Measurements from ENCODE around the gene NPS. TPM values are rescaled to one million over a fixed set of nuclear protein-coding genes. Genes with fewer than 3 reads are reported as not detected.

NPS gene
- total RNA-seq, 2 experiments from 2014 or later: not detected

DNA sequence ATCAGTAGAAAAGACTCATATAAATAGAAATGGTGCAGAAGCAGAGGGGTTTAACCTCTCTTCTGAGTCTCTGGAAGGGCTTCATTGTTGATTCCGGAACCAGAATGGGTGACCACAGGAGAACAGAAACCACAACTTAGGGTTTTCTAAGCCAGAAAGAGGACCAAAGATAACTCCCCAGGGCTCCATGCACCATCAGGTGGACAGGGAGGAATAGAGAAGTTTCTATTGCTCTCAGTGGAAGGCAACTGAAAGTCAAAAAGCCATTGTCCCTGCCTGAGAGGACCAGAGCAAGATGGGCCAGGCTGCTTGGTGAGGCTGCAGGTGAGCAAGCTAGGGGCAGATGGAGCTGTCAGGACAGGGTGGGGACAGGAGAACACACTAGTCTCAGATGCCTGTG is 14.6 kb upstream of the NPS start:
- no peak overlapping the region for H3K27ac Mint-ChIP-seq
- H3K4me1 Mint-ChIP-seq: no peaks in the 10 kb centered on the region
- ChIA-PET CTCF (no interaction called here), POLR2A (no interaction called here)
- no peak overlapping the region for H3K4me3 Mint-ChIP-seq
- no peak for DNase-seq
- H3K27me3 Mint-ChIP-seq: no peaks in the 10 kb centered on the region
- no peaks in the 10 kb centered on the region for H3K36me3 Mint-ChIP-seq (ENCODE audit: low read depth)
- H3K9me3 Mint-ChIP-seq: no peaks in the 10 kb centered on the region

DNA sequence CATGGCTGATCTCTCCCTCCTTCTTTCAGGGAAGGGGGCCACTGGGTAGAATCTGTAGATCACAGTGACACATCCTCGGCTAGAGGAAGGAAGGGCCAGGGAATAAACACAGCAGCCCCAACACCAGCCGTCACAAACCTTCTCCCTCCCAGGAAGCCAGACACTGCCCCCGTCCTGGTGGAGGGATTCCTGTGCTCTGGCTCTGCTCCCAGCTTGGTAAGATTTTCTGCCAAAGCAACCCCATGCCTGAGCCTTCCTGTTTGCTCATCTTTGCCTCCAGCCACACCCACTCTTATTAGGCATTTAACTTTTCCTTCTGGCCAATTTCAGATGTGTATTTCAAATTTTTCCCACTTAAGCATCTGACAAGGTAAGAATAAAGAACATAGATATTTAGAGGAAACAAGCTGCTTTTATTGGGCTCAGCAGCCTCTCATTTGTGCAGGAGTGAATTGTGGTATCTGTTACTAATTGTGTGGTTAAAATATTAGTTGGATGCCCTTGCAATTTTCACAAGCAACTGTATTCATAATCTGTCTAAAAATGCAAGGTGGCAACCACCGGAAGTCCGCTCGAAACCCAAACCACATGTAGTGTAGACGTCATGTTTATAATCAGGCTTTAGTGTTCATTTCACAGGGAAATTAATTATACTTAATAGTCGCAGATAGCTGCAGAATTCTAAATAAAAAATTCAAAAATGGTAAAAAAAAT is 13.2 kb upstream of the NPS start:
- no peaks in the 10 kb centered on the region for H3K4me1 Mint-ChIP-seq
- DNase-seq: no peak
- ChIA-PET POLR2A (no interaction called here), CTCF (no interaction called here)
- H3K27me3 Mint-ChIP-seq: no peaks in the 10 kb centered on the region
- H3K36me3 Mint-ChIP-seq (ENCODE audit: low read depth): no peaks in the 10 kb centered on the region
- no peak overlapping the region for H3K27ac Mint-ChIP-seq
- no peak overlapping the region for H3K4me3 Mint-ChIP-seq
- no peaks in the 10 kb centered on the region for H3K9me3 Mint-ChIP-seq

DNA sequence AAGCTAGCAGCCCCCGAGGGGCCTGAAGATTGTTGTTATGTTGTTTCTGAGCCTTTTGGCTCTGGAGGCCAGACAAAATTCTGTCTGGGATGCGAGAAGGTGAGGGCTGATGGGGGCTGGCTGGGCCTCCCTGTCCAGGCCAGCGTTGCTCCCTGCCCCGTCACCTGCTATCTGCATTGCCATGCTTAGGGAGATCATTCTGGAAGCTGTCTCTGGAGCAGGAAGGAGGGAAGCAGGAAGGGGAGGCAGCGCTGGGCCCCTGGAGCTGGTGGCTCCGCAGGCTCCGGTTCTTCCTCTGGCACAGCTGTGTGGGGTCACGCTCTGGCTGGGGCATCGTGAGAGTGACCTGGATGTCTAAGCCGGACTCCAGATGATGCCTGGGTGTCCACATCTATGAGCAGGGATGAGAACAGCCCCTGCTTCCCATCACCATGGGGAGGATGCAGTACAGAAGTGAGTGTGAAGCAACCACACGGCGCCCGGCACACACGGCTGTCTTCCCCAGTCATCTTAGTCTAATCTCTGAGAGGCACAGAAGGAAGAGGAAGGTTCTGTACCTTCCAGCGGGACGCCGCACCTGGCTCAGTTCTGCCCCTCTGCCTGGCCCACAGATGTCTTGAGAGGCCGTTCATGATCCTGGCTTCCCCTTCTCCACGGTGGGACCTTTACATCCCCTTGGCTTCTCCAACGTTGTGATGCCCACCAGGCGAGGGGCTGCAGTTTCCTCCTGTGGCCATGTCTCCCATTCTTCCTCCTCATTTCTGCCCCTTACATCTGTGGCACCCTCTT is 11.9 kb upstream of the NPS start:
- CTCF ChIA-PET: no interaction called here
- H3K27ac Mint-ChIP-seq: no peak overlapping the region
- H3K4me3 Mint-ChIP-seq: no peak overlapping the region
- H3K27me3 Mint-ChIP-seq: no peaks in the 10 kb centered on the region
- DNase-seq: no peak
- no peaks in the 10 kb centered on the region for H3K36me3 Mint-ChIP-seq (ENCODE audit: low read depth)
- POLR2A ChIA-PET: no interaction called here
- H3K4me1 Mint-ChIP-seq: no peaks in the 10 kb centered on the region
- H3K9me3 Mint-ChIP-seq: no peaks in the 10 kb centered on the region

DNA sequence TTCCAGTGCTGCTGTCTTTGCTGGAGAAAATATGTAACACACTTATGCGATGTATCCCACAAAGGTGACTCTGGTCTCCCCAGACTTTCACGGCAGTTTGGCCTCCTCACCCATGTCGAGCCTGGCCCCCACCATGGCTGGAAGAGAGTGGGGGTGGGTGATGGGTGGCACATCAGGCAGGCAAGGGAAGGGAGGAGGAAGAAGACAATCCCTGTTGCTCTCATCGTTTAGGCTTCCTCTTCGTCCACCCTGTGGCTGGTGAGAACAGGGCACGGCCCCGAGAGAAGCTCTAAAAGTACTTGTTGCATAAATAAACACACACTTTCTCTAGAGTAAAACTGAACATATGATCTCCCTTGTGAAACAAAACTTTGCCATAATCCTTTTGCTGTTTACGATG is 11.2 kb upstream of the NPS start:
- no peak for DNase-seq
- Mint-ChIP-seq H3K36me3 (ENCODE audit: low read depth) (no peaks in the 10 kb centered on the region), H3K9me3 (no peaks in the 10 kb centered on the region), H3K4me3 (no peak overlapping the region), H3K4me1 (no peaks in the 10 kb centered on the region), H3K27ac (no peak overlapping the region), H3K27me3 (no peaks in the 10 kb centered on the region)
- CTCF ChIA-PET: no interaction called here
- POLR2A ChIA-PET: no interaction called here

DNA sequence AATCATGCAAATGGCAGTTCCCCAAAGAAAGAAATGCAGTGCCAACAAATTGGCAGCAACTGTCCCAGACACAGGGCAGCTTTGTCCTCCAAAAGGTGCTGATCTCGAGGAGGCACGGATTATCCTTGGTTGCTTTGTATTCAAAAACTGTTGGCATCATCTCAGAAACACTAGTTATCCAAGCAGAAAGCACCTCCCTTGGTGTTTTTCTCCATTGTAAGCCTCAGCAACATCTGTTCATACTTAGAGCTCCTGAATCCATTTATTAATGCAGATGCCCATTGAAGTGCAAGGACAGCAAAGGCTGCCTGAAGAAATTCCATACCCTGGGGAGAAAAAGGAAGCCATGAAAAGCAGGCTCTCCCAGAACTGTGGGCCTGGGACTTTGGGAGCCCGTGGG is 1.1 kb upstream of the NPS start:
- H3K9me3 Mint-ChIP-seq: peaks cover 5% of the 10 kb centered on the region
- no peaks in the 10 kb centered on the region for H3K4me1 Mint-ChIP-seq
- CTCF ChIA-PET: no interaction called here
- no peaks in the 10 kb centered on the region for H3K36me3 Mint-ChIP-seq (ENCODE audit: low read depth)
- no peak for DNase-seq
- no peak overlapping the region for H3K27ac Mint-ChIP-seq
- no peak overlapping the region for H3K4me3 Mint-ChIP-seq
- H3K27me3 Mint-ChIP-seq: no peaks in the 10 kb centered on the region
- POLR2A ChIA-PET: no interaction called here

DNA sequence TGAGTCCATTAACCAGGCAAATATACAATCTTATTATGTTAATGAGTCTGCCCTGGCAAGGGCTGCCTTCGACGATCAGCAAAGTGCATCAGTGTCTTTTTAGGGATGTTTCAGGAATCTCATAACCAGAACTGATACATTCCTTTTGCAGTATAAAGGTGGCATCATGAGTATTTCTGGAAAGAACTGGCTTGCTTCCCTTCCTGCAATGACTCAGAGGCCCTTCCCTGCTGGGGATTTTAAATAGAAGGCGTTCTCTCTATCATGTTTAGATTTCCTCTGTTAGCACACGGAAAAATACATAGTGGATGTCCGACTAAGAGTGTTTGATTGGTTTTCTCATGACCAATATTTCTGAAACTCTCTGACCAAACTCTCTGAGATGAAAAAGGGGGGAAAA is 1.8 kb downstream of the NPS start:
- DNase-seq: no peak
- Mint-ChIP-seq H3K4me3 (no peak overlapping the region), H3K4me1 (no peaks in the 10 kb centered on the region), H3K27me3 (no peaks in the 10 kb centered on the region), H3K27ac (no peak overlapping the region), H3K36me3 (ENCODE audit: low read depth) (no peaks in the 10 kb centered on the region), H3K9me3 (peaks cover 5% of the 10 kb centered on the region)
- ChIA-PET CTCF (no interaction called here), POLR2A (no interaction called here)

DNA sequence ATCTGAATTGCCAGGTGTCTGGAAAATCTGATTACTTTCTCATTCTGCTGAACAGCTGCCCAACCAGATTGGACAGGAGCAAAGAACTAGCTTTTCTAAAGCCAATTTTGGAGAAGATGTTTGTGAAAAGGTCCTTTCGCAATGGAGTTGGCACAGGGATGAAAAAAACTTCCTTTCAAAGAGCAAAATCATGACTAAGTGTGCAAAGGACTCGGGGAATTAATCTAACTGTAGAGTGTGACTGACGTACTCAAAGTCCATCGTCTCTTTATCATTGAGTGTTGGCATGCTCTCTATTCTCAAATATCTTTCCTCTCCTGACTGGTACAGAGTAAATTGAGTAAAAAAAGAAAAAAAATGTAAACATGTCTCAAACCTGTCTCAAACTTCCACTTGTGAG is 3.3 kb downstream of the NPS start:
- Mint-ChIP-seq H3K27ac (no peak overlapping the region), H3K36me3 (ENCODE audit: low read depth) (no peaks in the 10 kb centered on the region), H3K9me3 (no peaks in the 10 kb centered on the region), H3K4me1 (no peaks in the 10 kb centered on the region), H3K27me3 (no peaks in the 10 kb centered on the region), H3K4me3 (no peak overlapping the region)
- ChIA-PET POLR2A (no interaction called here), CTCF (no interaction called here)
- DNase-seq: no peak

DNA sequence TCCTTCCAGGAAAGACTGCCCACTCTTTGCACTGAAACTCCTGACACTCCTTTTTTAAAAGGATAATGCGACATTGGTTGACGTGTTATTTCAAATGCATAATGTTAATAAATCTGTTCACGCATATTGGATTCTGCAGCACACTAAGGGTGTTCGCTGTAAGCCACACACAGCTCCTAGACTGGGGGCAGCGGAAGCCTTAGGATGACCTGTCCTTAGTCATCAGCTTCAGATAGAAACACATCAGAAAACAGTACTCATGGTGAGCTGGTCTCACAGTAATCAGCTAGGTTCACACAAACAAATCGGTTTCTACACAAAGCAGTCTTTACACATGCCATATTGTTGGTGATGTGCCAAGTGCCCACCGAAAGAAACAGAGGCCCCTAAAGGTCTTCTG is 4.3 kb downstream of the NPS start:
- H3K27me3 Mint-ChIP-seq: no peaks in the 10 kb centered on the region
- H3K36me3 Mint-ChIP-seq (ENCODE audit: low read depth): no peaks in the 10 kb centered on the region
- ChIA-PET CTCF (no interaction called here), POLR2A (no interaction called here)
- no peak overlapping the region for H3K4me3 Mint-ChIP-seq
- H3K9me3 Mint-ChIP-seq: no peaks in the 10 kb centered on the region
- H3K4me1 Mint-ChIP-seq: no peaks in the 10 kb centered on the region
- DNase-seq: no peak
- H3K27ac Mint-ChIP-seq: no peak overlapping the region

DNA sequence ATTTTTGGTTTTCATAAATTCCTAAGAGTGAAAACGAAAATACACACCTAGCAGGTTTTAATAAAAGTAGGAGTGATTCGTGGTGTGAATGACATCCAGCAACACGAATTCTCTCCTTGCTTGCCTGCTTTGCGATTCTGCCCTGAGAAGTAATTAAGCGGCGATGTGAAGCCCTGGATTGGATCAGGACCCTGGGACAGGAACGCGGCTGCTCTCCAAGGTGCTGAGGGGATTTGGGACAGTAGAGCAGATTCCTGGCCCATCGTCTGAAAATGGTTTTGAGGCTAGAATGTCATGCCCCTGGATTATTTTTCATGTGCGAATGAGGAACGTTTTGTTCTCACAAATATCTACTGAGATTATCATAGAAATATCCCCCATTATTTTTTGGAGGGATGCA is 7.8 kb downstream of the NPS start:
- Mint-ChIP-seq H3K4me3 (no peak overlapping the region), H3K9me3 (peaks cover 8% of the 10 kb centered on the region), H3K27me3 (no peaks in the 10 kb centered on the region), H3K36me3 (ENCODE audit: low read depth) (no peaks in the 10 kb centered on the region), H3K4me1 (no peaks in the 10 kb centered on the region), H3K27ac (no peak overlapping the region)
- CTCF ChIA-PET: no interaction called here
- DNase-seq: no peak
- POLR2A ChIA-PET: no interaction called here

DNA sequence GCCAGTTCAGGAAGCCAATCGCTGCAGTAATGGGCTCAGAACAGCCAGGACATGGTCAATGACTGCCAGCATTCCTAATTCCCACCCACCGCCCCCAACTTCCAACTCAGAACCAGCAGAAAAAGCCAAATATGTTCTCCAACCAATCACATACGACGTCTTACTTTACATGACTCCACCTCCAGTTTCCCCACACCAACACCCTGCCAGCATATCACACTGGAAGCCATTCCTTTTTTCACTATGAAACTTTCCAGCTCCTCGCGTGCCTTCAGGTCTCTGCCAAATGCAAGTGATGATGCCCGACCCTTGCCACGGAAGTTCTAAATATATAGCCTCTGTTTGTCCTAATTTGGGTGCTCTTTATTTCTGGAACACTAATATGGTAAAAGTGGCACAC is 12.5 kb downstream of the NPS start:
- no peak for DNase-seq
- H3K4me3 Mint-ChIP-seq: no peak overlapping the region
- ChIA-PET CTCF (no interaction called here), POLR2A (no interaction called here)
- no peaks in the 10 kb centered on the region for H3K4me1 Mint-ChIP-seq
- no peak overlapping the region for H3K27ac Mint-ChIP-seq
- H3K9me3 Mint-ChIP-seq: peaks cover 8% of the 10 kb centered on the region
- peaks cover 3% of the 10 kb centered on the region for H3K27me3 Mint-ChIP-seq
- H3K36me3 Mint-ChIP-seq (ENCODE audit: low read depth): no peaks in the 10 kb centered on the region

DNA sequence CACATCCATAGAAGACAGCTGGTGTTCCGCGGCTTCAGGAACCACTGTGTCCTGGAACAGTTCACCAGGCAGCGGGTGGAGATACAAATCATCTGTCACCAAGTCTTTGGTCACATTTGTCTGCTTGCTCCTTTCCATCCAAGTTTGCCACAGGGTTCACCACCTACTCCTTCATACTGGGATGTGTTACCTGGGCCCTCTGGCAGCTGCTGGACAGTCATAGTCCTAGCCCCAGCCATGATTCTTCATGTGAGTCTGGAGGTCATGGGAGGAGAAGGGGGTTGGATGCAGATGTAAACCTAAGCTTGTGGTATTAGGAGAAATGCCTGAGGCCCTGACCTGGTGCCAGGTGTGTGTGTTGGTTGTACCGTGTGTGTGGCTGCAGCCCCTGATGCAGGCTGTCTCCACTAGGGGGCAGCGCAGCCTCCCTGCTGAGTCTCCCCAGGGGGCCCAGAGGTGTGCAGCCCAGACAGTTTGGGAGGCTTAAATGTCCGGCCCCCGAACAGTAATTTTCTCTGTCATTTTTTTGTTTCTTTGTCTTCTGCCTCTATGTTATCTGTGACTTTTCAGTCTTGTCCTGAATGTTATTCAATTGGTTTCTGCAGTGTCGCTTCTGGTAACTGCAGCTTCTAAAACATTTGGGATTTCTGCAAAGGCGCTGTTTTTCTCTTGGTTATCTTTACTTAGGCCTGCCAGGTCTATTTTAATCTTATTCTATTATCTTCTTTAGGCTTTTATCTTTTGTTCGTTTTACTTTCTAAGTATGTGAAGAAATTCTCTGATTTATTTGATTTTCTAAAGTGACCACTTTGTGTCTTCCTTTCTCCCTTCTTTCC is 14.8 kb downstream of the NPS start:
- Mint-ChIP-seq H3K4me3 (no peak overlapping the region), H3K4me1 (no peaks in the 10 kb centered on the region), H3K36me3 (ENCODE audit: low read depth) (no peaks in the 10 kb centered on the region), H3K27ac (no peak overlapping the region), H3K9me3 (peaks cover 8% of the 10 kb centered on the region), H3K27me3 (peaks cover 3% of the 10 kb centered on the region)
- peak; percentile 35 for DNase-seq
- CTCF ChIA-PET: no interaction called here
- POLR2A ChIA-PET: no interaction called here

DNA sequence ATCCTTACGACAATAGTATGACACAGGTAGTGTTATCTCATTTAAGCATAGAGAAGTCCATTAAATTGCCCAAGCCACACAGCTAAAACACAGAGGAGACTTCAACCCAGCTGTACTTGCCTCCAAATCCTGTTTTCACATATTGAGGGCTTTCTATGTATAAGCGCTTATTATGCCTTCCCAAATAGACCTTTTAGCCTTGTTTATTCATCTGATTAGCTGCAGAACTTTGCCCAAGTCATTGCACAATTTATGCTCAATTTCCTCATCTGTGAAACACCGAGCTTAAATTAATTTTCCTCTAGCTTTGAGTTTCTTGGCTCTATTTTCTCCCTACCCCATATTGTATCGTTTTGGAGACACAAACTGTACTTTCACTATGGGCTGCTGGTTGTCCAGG is 15.5 kb downstream of the NPS start:
- Mint-ChIP-seq H3K27ac (no peak overlapping the region), H3K36me3 (ENCODE audit: low read depth) (no peaks in the 10 kb centered on the region), H3K27me3 (peaks cover 3% of the 10 kb centered on the region), H3K4me1 (no peaks in the 10 kb centered on the region), H3K4me3 (no peak overlapping the region), H3K9me3 (peaks cover 1% of the 10 kb centered on the region)
- ChIA-PET CTCF (no interaction called here), POLR2A (no interaction called here)
- no peak for DNase-seq

DNA sequence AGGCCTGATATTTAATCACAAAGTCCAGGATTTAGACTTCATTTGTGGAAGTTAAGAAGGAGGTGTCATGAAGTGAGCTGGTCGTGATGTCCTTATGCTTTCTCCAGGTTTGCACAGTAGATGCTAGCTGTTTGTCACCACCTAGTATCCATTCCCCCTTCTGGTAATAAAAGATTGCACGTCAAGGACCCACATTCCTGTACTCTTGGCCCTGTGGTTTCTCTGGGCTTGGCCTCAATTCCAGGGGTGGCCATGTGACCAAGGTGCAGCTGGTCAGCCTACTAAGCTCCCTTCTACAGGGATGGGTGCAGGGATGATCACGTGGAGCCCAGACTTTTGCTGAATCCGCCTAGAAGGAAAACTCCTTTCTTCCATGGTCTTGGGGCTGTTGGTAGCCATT is 16.5 kb downstream of the NPS start:
- H3K4me1 Mint-ChIP-seq: no peaks in the 10 kb centered on the region
- POLR2A ChIA-PET: no interaction called here
- no peak overlapping the region for H3K4me3 Mint-ChIP-seq
- H3K36me3 Mint-ChIP-seq (ENCODE audit: low read depth): no peaks in the 10 kb centered on the region
- no peak for DNase-seq
- peaks cover 3% of the 10 kb centered on the region for H3K27me3 Mint-ChIP-seq
- H3K9me3 Mint-ChIP-seq: no peaks in the 10 kb centered on the region
- CTCF ChIA-PET: no interaction called here
- no peak overlapping the region for H3K27ac Mint-ChIP-seq
